GM10266 (cell line): ENCODE measurements around the gene TNS1.

Source experiments
- DNase-seq: peaks from one replicate; pipeline ENCODE4 v3.0.0; 2012; ENCODE audit errors: extremely low spot score
- CTCF ChIP-seq: IDR thresholded peaks from 2 replicates; pipeline ENCODE4 v1.5.1; 2012; ENCODE audit warnings: mild to moderate bottlenecking, low read depth; ENCODE audit not compliant: control insufficient read depth, insufficient read depth; ENCODE audit errors: missing control alignments

Gene TNS1

GRCh38 chr2:217912098-217913024, 90.4 kb downstream of the TNS1 start:
- no peak for TF ChIP-seq CTCF
- no peak for DNase-seq

- no peak for TF ChIP-seq CTCF
- no peak for DNase-seq
Measured at GRCh38 chr2:217911283-217912097, 91.3 kb downstream of the TNS1 start.

GRCh38 chr2:217910875-217911212, 92.0 kb downstream of the TNS1 start:
- TF ChIP-seq CTCF, result no peak
- no peak for DNase-seq

- DNase-seq, result no peak
Measured at GRCh38 chr2:217909156-217909820, 93.5 kb downstream of the TNS1 start.

GRCh38 chr2:217908544-217908943, 94.3 kb downstream of the TNS1 start:
- no peak for TF ChIP-seq CTCF
- DNase-seq, result no peak

More at GRCh38 chr2:217909156-217909820, 93.5 kb downstream of the TNS1 start:
- peak; percentile 9 for TF ChIP-seq CTCF

- no peak for TF ChIP-seq CTCF
- DNase-seq, result no peak
Measured at GRCh38 chr2:217907266-217907665, 95.5 kb downstream of the TNS1 start.
